ENCODE results near the gene C1R. TPM values are rescaled to one million over a fixed set of nuclear protein-coding genes. Genes with fewer than 3 reads are reported as not detected.

Gene C1R
- total RNA-seq, 1 donor from 2014 or later: 2.5 TPM

GRCh38 chr12:7118881-7119280 lies 26.6 kb upstream of the C1R start:
- no peak for TF ChIP-seq CTCF (conservative IDR thresholded peaks at IDR 0.05; ENCODE audit: low read depth, low read length)
- no peak for DNase-seq (ENCODE audit: low read depth)
- no peak overlapping the region for H3K4me3 ChIP-seq (ENCODE audit: low read depth, low read length)

GRCh38 chr12:7117670-7118069 lies 25.4 kb upstream of the C1R start:
- no peak for DNase-seq (ENCODE audit: low read depth)

GRCh38 chr12:7116916-7117315 lies 24.7 kb upstream of the C1R start:
- DNase-seq (ENCODE audit: low read depth): no peak
- no peak for TF ChIP-seq CTCF (conservative IDR thresholded peaks at IDR 0.05; ENCODE audit: low read depth, low read length)
- no peak overlapping the region for H3K4me3 ChIP-seq (ENCODE audit: low read depth, low read length)

More at GRCh38 chr12:7117670-7118069, 25.4 kb upstream of the C1R start:
- TF ChIP-seq CTCF (conservative IDR thresholded peaks at IDR 0.05; ENCODE audit: low read depth, low read length): no peak
- H3K4me3 ChIP-seq (ENCODE audit: low read depth, low read length): no peak overlapping the region

GRCh38 chr12:7116196-7116595 lies 24.0 kb upstream of the C1R start:
- TF ChIP-seq CTCF (conservative IDR thresholded peaks at IDR 0.05; ENCODE audit: low read depth, low read length): no peak
- no peak for DNase-seq (ENCODE audit: low read depth)
- no peak overlapping the region for H3K4me3 ChIP-seq (ENCODE audit: low read depth, low read length)

- no peak overlapping the region for H3K4me3 ChIP-seq (ENCODE audit: low read depth, low read length)
- DNase-seq (ENCODE audit: low read depth): no peak
- no peak for TF ChIP-seq CTCF (conservative IDR thresholded peaks at IDR 0.05; ENCODE audit: low read depth, low read length)
Measured at GRCh38 chr12:7114851-7115250, 22.6 kb upstream of the C1R start.

GRCh38 chr12:7114008-7114407 lies 21.8 kb upstream of the C1R start:
- no peak for TF ChIP-seq CTCF (conservative IDR thresholded peaks at IDR 0.05; ENCODE audit: low read depth, low read length)
- DNase-seq (ENCODE audit: low read depth): no peak
- H3K4me3 ChIP-seq (ENCODE audit: low read depth, low read length): no peak overlapping the region

- no peak for DNase-seq (ENCODE audit: low read depth)
- H3K4me3 ChIP-seq (ENCODE audit: low read depth, low read length): no peak overlapping the region
- peak; percentile 78 for TF ChIP-seq CTCF (conservative IDR thresholded peaks at IDR 0.05; ENCODE audit: low read depth, low read length)
Measured at GRCh38 chr12:7113389-7113871, 21.2 kb upstream of the C1R start.
